Psoas muscle (tissue), 8 donors: Measurements from ENCODE around the gene MEF2C. TPM values are rescaled to one million over a fixed set of nuclear protein-coding genes. Genes with fewer than 3 reads are reported as not detected.
"Not testable (repeated sequence)": the region's sequence is repeated elsewhere in the genome, so short reads cannot be mapped to it uniquely, and the experiment has no call there.

Experiments used
- ATAC-seq, 4 donors: fragments of 200-7000 bp; cut with Tn5 transposase; one replicate each; pipeline ENCODE4 v1.9.1; 2020; ENCODE audit warnings: moderate library complexity in 3 of 4, mild to moderate bottlenecking in 2 of 4
- DNase-seq, 2 donors: peaks; one replicate each; pipeline ENCODE4 v3.0.0-alpha.2; 2020
- H3K27ac ChIP-seq: fragments of 200-600 bp; one replicate; pipeline ENCODE4 v1.8.0; 2022
- H3K27me3 ChIP-seq, 3 donors: fragments of 200-600 bp in 1 of 3; one replicate each; pipeline versions ENCODE4 v1.6.1 to v1.8.0; 2013 to 2022; ENCODE audit warnings: low read length in 2 of 3, mild to moderate bottlenecking in 2 of 3, moderate library complexity in 1 of 3; ENCODE audit not compliant: insufficient read depth in 3 of 3
- H3K36me3 ChIP-seq, 2 donors: fragments of 200-600 bp in 1 of 2; one replicate each; pipeline versions ENCODE4 v1.6.1 to v1.8.0; 2013 to 2022; ENCODE audit warnings: low read depth in 1 of 2, mild to moderate bottlenecking in 1 of 2, moderate library complexity in 1 of 2; ENCODE audit not compliant: insufficient read depth in 1 of 2
- H3K4me1 ChIP-seq: fragments of 200-600 bp; one replicate; pipeline ENCODE4 v1.8.0; 2022
- H3K4me3 ChIP-seq: fragments of 200-600 bp; one replicate; pipeline ENCODE4 v1.8.0; 2022; ENCODE audit warnings: mild to moderate bottlenecking
- H3K9me3 ChIP-seq: fragments of 200-600 bp; one replicate; pipeline ENCODE4 v1.8.0; 2022
- CTCF ChIP-seq: fragments of 200-600 bp; IDR thresholded peaks from one replicate; pipeline ENCODE4 v1.8.0; 2022; ENCODE audit warnings: antibody characterized with exemption
- WGBS, 3 donors: extraction: QIAGEN DNeasy Blood & Tissue Kit; methylation state at CpG; one replicate each; pipeline versions ENCODE4 v1.1.6 to v1.1.7; 2013; 5-methylcytosine and 5-hydroxymethylcytosine counted together
- intact Hi-C, 2 donors: fragments of 100-400 bp; cut with DNase I; formaldehyde crosslinking; loops; one replicate each; pipeline versions ENCODE4 v1.11.0 to v1.14.2; 2022
- polyA plus RNA-seq, 3 donors: library from polyadenylated mRNA; stranded (reverse); fragments of 200-250 nt; gene quantifications; one replicate each; pipeline ENCODE4 v1.2.3, GENCODE V29; 2013
- total RNA-seq, 4 donors: library from RNA; stranded (reverse); fragmentation: NEBNext Ultra II Directional in 2 of 4; extraction: Animal tissue kit (Norgen Biotek cat#: 25700) in 2 of 4; gene quantifications; one replicate each; pipeline versions ENCODE4 v1.2.1 to v1.2.4, GENCODE V29; 2021 to 2023
- donor health status: healthy with polysubstance abuse.
- donor health status: DM: no; HTN: no; CAD: no; lungs with moderate emphysema.
- donor health status: Bipolar disorder and iron deficiency.
- donor health status: healthy.
- donor health status: DM: yes; HTN: yes; CAD: no.
- donor health status: DM: no; HTN: no; CAD: no.
- donor health status: DM: no; HTN: no; CAD: no.
- donor health status: DM: yes; HTN: yes; CAD: no.

MEF2C gene
- total and polyA plus RNA-seq, 7 donors: 9.3 to 530 (median 148) TPM

- ATAC-seq (peak in 1 of 4 donors; percentile 32), DNase-seq (no peak)
- peaks cover 5 to 70% of the 10 kb centered on the region in 2 donors for H3K36me3 ChIP-seq
- peak overlapping the region; percentile 13 for H3K27ac ChIP-seq
- intact Hi-C loops: no loop called here
- no peak for TF ChIP-seq CTCF
- no peaks in the 10 kb centered on the region for H3K9me3 ChIP-seq
- H3K4me1 ChIP-seq: peaks cover 7% of the 10 kb centered on the region
- 40 to 51% (median 44%) methylated on average over 2 of the region's 2 CpGs for WGBS, 3 donors
- no peaks in the 10 kb centered on the region for H3K27me3 ChIP-seq
- no peak overlapping the region for H3K4me3 ChIP-seq
Observed at GRCh38 chr5:88799938-88800535, 82.9 kb downstream of the MEF2C start.

GRCh38 chr5:88798933-88799332, 84.1 kb downstream of the MEF2C start:
- 92% methylated on average over 7 of the region's 7 CpGs for WGBS, 3 donors
- H3K27ac ChIP-seq, H3K27me3 ChIP-seq, H3K4me1 ChIP-seq, H3K4me3 ChIP-seq, ATAC-seq, intact Hi-C loops, DNase-seq, H3K9me3 ChIP-seq: not testable (repeated sequence)
- peaks cover 5 to 59% of the 10 kb centered on the region in 2 donors for H3K36me3 ChIP-seq

- 67 to 84% (median 84%) methylated on average over 2 to 3 of the region's 3 CpGs for WGBS, 3 donors
Observed at GRCh38 chr5:88793797-88794196, 89.2 kb downstream of the MEF2C start.

GRCh38 chr5:88792144-88792840, 90.7 kb downstream of the MEF2C start:
- intact Hi-C loops: no loop called here
- ATAC-seq: peak in 2 of 4 donors; percentile 17 to 40
- no peak overlapping the region for H3K4me3 ChIP-seq
- no peaks in the 10 kb centered on the region for H3K9me3 ChIP-seq
- H3K27me3 ChIP-seq: no peaks in the 10 kb centered on the region
- no peak for TF ChIP-seq CTCF
- H3K27ac ChIP-seq: peak overlapping the region; percentile 24
- peaks cover 0 to 8% of the 10 kb centered on the region in 2 donors for H3K36me3 ChIP-seq
- WGBS, 3 donors: 75 to 78% (median 75%) methylated on average over 2 of the region's 2 CpGs
- DNase-seq: no peak
- H3K4me1 ChIP-seq: peaks cover 24% of the 10 kb centered on the region

More at GRCh38 chr5:88793797-88794196, 89.2 kb downstream of the MEF2C start:
- H3K4me3 ChIP-seq, H3K27me3 ChIP-seq, H3K9me3 ChIP-seq, ATAC-seq, H3K27ac ChIP-seq, DNase-seq, intact Hi-C loops, H3K4me1 ChIP-seq: not testable (repeated sequence)
- H3K36me3 ChIP-seq: peaks cover 0 to 18% of the 10 kb centered on the region in 2 donors

GRCh38 chr5:88787856-88788255, 95.1 kb downstream of the MEF2C start:
- 50 to 65% (median 51%) methylated on average over 3 of the region's 3 CpGs for WGBS, 3 donors
- no peak for DNase-seq
- peaks cover 0 to 8% of the 10 kb centered on the region in 2 donors for H3K36me3 ChIP-seq
- H3K4me1 ChIP-seq: peaks cover 51% of the 10 kb centered on the region
- intact Hi-C loops: loop anchor here (2.0 to 5.0 kb wide), 2 partner anchors 37 to 39 kb away; no protein-coding TSS in a partner anchor
- no peak for ATAC-seq
- no peaks in the 10 kb centered on the region for H3K27me3 ChIP-seq
- no peaks in the 10 kb centered on the region for H3K9me3 ChIP-seq
- TF ChIP-seq CTCF: no peak
- H3K27ac ChIP-seq: peak overlapping the region; percentile 68
- H3K4me3 ChIP-seq: no peak overlapping the region
